Measurements from ENCODE around the gene CHMP3.
"Not testable (repeated sequence)": the region's sequence is repeated elsewhere in the genome, so short reads cannot be mapped to it uniquely, and the experiment has no call there.

CHMP3 gene

GRCh38 chr2:86548913-86549396 lies 14.3 kb downstream of the CHMP3 start:
- not testable (repeated sequence) for DNase-seq

- DNase-seq, result not testable (repeated sequence)
These were observed 14.9 kb downstream of the CHMP3 start for GRCh38 chr2:86548165-86548912.

- DNase-seq, result not testable (repeated sequence)
These were observed 17.8 kb downstream of the CHMP3 start for GRCh38 chr2:86545296-86545924.

GRCh38 chr2:86544278-86545099 lies 18.8 kb downstream of the CHMP3 start:
- DNase-seq, result not testable (repeated sequence)

GRCh38 chr2:86543793-86544192 lies 19.4 kb downstream of the CHMP3 start:
- no peak for DNase-seq

- DNase-seq, result no peak
These were observed 19.9 kb downstream of the CHMP3 start for GRCh38 chr2:86543335-86543734.

GRCh38 chr2:86542814-86543213 lies 20.4 kb downstream of the CHMP3 start:
- no peak for DNase-seq

- no peak for DNase-seq
These were observed 21.9 kb downstream of the CHMP3 start for GRCh38 chr2:86541334-86541733.

GRCh38 chr2:86533589-86533988 lies 29.7 kb downstream of the CHMP3 start:
- DNase-seq, result no peak

GRCh38 chr2:86525421-86526340 lies 37.6 kb downstream of the CHMP3 start:
- DNase-seq, result no peak

GRCh38 chr2:86523491-86523890 lies 39.8 kb downstream of the CHMP3 start:
- DNase-seq, result no peak

- no peak for DNase-seq
These were observed 40.5 kb downstream of the CHMP3 start for GRCh38 chr2:86522711-86523110.

GRCh38 chr2:86521922-86522321 lies 41.3 kb downstream of the CHMP3 start:
- no peak for DNase-seq

- DNase-seq, result no peak
These were observed 43.1 kb downstream of the CHMP3 start for GRCh38 chr2:86520153-86520552.

GRCh38 chr2:86519349-86519748 lies 43.9 kb downstream of the CHMP3 start:
- DNase-seq, result no peak

GRCh38 chr2:86518481-86518880 lies 44.8 kb downstream of the CHMP3 start:
- no peak for DNase-seq

GRCh38 chr2:86513948-86514660 lies 49.1 kb downstream of the CHMP3 start:
- DNase-seq, result no peak

GRCh38 chr2:86512892-86513291 lies 50.4 kb downstream of the CHMP3 start:
- no peak for DNase-seq

- DNase-seq, result no peak
These were observed 51.2 kb downstream of the CHMP3 start for GRCh38 chr2:86512034-86512433.

- no peak for DNase-seq
These were observed 52.8 kb downstream of the CHMP3 start for GRCh38 chr2:86510436-86510933.

GRCh38 chr2:86507600-86507999 lies 55.6 kb downstream of the CHMP3 start:
- no peak for DNase-seq
